Loucy (cell line): ENCODE results near the gene PNPLA2.

Experiments used
- H2AFZ ChIP-seq: fragments of 200-600 bp; sonication (generic); 2 replicates; pipeline ENCODE4 v1.6.0; 2016; ENCODE audit warnings: antibody characterized with exemption, mild to moderate bottlenecking, low read length, moderate library complexity
- H3F3A ChIP-seq: fragments of 200-600 bp; 2 replicates; pipeline ENCODE4 v1.6.0; 2016; ENCODE audit warnings: antibody characterized with exemption, low read depth, mild to moderate bottlenecking
- H3K27me3 ChIP-seq: fragments of 200-600 bp; sonication (generic); 2 replicates; pipeline ENCODE4 v1.6.1; 2014; ENCODE audit warnings: low read length, mild to moderate bottlenecking; ENCODE audit not compliant: insufficient read depth, poor library complexity, severe bottlenecking
- H3K36me3 ChIP-seq: fragments of 200-600 bp; sonication (generic); 2 replicates; pipeline ENCODE4 v1.6.1; 2016; ENCODE audit warnings: low read length; ENCODE audit not compliant: insufficient read depth
- H3K4me1 ChIP-seq: fragments of 200-600 bp; sonication (generic); 2 replicates; pipeline ENCODE4 v1.5.1; 2014; ENCODE audit warnings: low read length, mild to moderate bottlenecking; ENCODE audit not compliant: insufficient read depth, poor library complexity, severe bottlenecking
- H3K4me2 ChIP-seq: fragments of 200-600 bp; sonication (generic); 2 replicates; pipeline ENCODE4 v1.6.0; 2014; ENCODE audit warnings: antibody characterized with exemption, low read length, low read depth, mild to moderate bottlenecking; ENCODE audit not compliant: poor library complexity, severe bottlenecking
- H3K4me3 ChIP-seq: fragments of 200-600 bp; sonication (generic); 2 replicates; pipeline ENCODE4 v1.5.1; 2014; ENCODE audit warnings: low read length, mild to moderate bottlenecking, mixed read lengths; ENCODE audit not compliant: poor library complexity, severe bottlenecking
- H3K79me2 ChIP-seq: fragments of 200-600 bp; sonication (generic); 2 replicates; pipeline ENCODE4 v1.6.1; 2014; ENCODE audit warnings: low read length; ENCODE audit not compliant: insufficient read depth
- H3K9ac ChIP-seq: fragments of 200-600 bp; sonication (generic); 2 replicates; pipeline ENCODE4 v1.6.0; 2014; ENCODE audit warnings: mild to moderate bottlenecking, low read depth, low read length, moderate library complexity; ENCODE audit not compliant: poor library complexity, severe bottlenecking
- H3K9me2 ChIP-seq: fragments of 200-600 bp; sonication (generic); replicated peaks from 2 replicates; pipeline ENCODE4 v1.6.1; 2016; ENCODE audit warnings: low read depth, low read length, mixed read lengths
- H3K9me3 ChIP-seq: fragments of 200-600 bp; sonication (generic); 2 replicates; pipeline ENCODE4 v1.6.1; 2014; ENCODE audit warnings: mild to moderate bottlenecking, antibody characterized with exemption, low read length, low read depth; ENCODE audit not compliant: insufficient read depth
- H4K20me1 ChIP-seq: fragments of 200-600 bp; sonication (generic); 2 replicates; pipeline ENCODE4 v1.6.0; 2014; ENCODE audit warnings: antibody characterized with exemption, low read length, mild to moderate bottlenecking; ENCODE audit not compliant: insufficient read depth, poor library complexity, severe bottlenecking
- CTCF ChIP-seq: fragments of 200-600 bp; sonication (generic); conservative IDR thresholded peaks from 2 replicates; pipeline ENCODE4 v1.5.1; 2014; ENCODE audit warnings: mild to moderate bottlenecking, antibody characterized with exemption, low read length
- EZH2phosphoT487 ChIP-seq: fragments of 200-600 bp; IDR thresholded peaks from 2 replicates; pipeline ENCODE4 v1.6.1; 2018; ENCODE audit warnings: antibody characterized with exemption, mild to moderate bottlenecking, moderate library complexity, borderline replicate concordance

PNPLA2 gene

GRCh38 chr11:824942-825341 is 6.2 kb downstream of the PNPLA2 start:
- Histone ChIP-seq H2AFZ (no peak overlapping the region), H3K4me3 (no peak overlapping the region), H3K9me3 (no peaks in the 10 kb centered on the region), H3K9me2 (no peaks in the 10 kb centered on the region), H3K9ac (no peak overlapping the region), H3K79me2 (peaks cover 30% of the 10 kb centered on the region), H3K4me1 (peaks cover 36% of the 10 kb centered on the region), H3K36me3 (no peaks in the 10 kb centered on the region), H3F3A (no peaks in the 10 kb centered on the region), H4K20me1 (peaks cover 23% of the 10 kb centered on the region), H3K27me3 (no peaks in the 10 kb centered on the region), H3K4me2 (no peak overlapping the region)
- TF ChIP-seq CTCF (no peak), EZH2phosphoT487 (no peak)

GRCh38 chr11:825366-826226 is 6.9 kb downstream of the PNPLA2 start:
- no peak overlapping the region for H3K4me3 ChIP-seq
- H2AFZ ChIP-seq = no peak overlapping the region
- H3K79me2 ChIP-seq = peaks cover 24% of the 10 kb centered on the region
- H3K9me3 ChIP-seq = no peaks in the 10 kb centered on the region
- no peaks in the 10 kb centered on the region for H3K9me2 ChIP-seq
- H3K36me3 ChIP-seq = no peaks in the 10 kb centered on the region
- H3K4me1 ChIP-seq = peaks cover 30% of the 10 kb centered on the region
- H3K27me3 ChIP-seq = no peaks in the 10 kb centered on the region
- H4K20me1 ChIP-seq = peaks cover 16% of the 10 kb centered on the region
- H3F3A ChIP-seq = no peaks in the 10 kb centered on the region
- peak overlapping the region; percentile 92 for H3K4me2 ChIP-seq
- no peak for TF ChIP-seq CTCF
- TF ChIP-seq EZH2phosphoT487 = no peak
- peak overlapping the region; percentile 88 for H3K9ac ChIP-seq

- no peaks in the 10 kb centered on the region for H3K9me2 ChIP-seq
- peak overlapping the region; percentile 81 for H3K4me3 ChIP-seq
- H3K79me2 ChIP-seq = peaks cover 18% of the 10 kb centered on the region
- TF ChIP-seq EZH2phosphoT487 = no peak
- no peak for TF ChIP-seq CTCF
- no peaks in the 10 kb centered on the region for H3F3A ChIP-seq
- peaks cover 25% of the 10 kb centered on the region for H3K4me1 ChIP-seq
- H3K9ac ChIP-seq = peak overlapping the region; percentile 88
- H3K9me3 ChIP-seq = no peaks in the 10 kb centered on the region
- H3K4me2 ChIP-seq = peak overlapping the region; percentile 92
- no peaks in the 10 kb centered on the region for H3K27me3 ChIP-seq
- H2AFZ ChIP-seq = peak overlapping the region; percentile 85; the same call in 1 of the 2 replicates
- H3K36me3 ChIP-seq = no peaks in the 10 kb centered on the region
- peaks cover 10% of the 10 kb centered on the region for H4K20me1 ChIP-seq
Measured at GRCh38 chr11:826227-826621, 7.5 kb downstream of the PNPLA2 start.
